NCI-H2029 (cell line): ENCODE measurements around the gene LIPA.
"Not testable (repeated sequence)": the region's sequence is repeated elsewhere in the genome, so short reads cannot be mapped to it uniquely, and the experiment has no call there.

Experiments used
- DNase-seq: peaks from one replicate; lab custom pipeline; 2025; lab: John Stamatoyannopoulos, UW

LIPA gene

DNA sequence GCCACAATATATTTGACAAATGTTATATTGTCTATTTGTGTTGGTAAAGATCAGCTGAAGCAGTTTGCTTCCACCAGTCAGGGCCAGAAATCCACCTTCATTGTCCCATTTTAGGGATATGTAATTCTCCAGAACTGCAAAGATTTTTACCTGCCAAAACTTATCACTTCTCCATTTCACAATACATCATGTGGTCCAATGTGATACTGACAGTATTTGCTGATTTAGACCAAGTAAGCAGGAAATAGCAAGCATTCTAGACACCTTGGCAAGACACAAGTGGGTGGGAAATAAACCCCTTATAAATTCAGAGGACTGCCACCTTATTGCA lies 18.5 kb upstream of the LIPA start:
- DNase-seq, result no peak

DNA sequence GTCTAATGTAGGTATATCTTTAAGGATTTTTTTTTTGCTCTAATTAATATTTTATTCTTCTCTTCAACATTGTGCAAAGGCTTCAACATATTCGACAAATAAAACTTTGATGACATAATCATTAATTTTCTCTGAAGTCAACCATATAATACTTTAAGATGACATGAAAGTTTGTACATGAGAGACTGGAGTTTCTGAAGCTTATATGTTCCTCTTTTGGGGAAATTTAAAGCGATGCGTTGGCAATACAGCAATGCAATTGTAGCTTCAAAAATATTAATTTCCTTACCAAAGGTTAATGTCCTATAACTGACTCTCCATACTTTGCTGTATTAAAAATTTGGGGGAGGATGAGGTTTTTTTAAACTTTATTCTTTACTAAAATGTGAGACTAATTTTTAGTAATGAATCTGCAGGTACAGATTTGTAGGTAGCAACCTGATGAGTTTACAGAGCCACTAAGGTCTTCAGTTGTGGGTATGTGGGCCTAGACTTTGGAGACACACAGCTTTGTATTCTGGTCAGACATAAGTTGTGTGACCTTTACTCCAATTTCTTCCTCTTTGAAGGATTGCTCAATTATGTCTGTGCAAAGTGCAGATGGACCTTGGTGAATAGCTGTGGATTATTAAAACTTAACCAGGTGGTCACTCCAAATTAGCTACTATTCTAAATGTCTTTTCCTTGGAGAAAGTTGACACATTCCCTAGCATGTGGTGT lies 18.0 kb upstream of the LIPA start:
- no peak for DNase-seq

DNA sequence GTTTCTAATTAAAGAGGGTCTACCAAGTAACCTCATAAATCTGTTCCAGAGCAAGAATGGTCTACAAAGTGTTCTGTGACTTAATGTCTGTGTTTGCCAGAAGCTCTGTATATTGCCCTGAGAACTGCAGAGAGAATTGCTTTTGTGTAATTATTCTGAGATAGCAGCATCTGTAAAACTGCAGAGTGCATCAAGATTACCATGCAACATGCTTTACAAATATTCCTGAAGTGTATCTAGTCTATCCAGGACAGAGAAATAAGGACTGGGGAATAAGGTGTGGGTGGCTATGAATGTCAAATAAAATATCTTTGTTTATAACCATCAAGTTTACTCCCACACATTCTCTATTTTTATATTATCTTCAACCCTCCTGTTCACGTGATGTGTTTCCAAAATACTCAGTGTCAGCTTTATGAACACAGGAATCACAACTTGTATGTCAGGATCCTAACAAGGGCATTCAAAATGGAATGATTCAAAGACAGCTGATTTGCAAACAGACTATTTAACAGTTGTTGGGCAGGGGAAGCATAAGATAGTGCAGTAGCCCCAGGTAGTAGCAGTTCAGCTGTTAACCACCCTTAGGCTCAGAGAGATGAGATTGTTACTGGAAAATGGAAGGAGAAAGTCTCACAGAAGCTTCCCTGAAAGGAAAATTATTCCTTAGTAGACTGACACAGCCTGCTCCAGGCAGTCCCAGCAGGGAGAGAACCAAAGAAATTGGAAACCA lies 15.3 kb upstream of the LIPA start:
- DNase-seq, result no peak

DNA sequence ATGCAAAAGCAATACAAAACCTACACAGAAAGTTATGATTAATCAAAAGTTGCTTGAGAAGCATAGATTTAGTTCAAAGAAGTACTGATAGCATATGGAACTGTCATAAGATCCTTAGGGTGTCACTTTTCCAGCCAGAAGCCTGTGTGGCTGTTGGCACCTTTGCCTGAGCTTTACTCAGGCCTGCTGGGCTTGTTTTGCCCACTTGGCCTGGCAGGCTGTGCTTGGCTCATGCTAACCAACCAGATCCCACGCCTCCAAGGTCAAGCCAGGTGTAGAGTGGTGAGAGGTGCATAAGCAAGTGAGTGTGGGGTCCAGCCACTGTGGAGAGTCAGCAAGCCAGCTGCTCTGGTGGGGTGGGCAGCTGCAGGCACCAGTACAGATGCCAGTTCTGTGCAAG lies 12.0 kb upstream of the LIPA start:
- DNase-seq, result no peak

DNA sequence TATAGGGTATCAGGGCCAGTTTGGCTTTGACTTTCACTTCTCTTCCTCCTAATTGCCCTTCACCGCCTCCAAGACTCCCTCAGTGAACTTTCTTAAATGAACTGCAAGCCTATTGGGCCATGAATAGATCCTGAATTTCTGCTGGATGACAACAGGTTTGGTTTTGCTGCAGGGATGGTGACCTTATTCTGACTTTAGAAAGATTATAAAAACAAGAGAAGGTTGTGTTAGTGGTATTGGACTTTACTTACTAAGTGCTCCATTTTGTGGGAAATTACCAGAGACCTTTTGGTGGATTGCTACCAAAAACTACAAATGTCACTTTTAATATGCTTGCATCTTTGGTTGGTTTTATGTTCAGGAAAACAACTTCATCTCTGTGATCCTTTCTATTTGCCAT lies 11.5 kb upstream of the LIPA start:
- DNase-seq, result no peak

DNA sequence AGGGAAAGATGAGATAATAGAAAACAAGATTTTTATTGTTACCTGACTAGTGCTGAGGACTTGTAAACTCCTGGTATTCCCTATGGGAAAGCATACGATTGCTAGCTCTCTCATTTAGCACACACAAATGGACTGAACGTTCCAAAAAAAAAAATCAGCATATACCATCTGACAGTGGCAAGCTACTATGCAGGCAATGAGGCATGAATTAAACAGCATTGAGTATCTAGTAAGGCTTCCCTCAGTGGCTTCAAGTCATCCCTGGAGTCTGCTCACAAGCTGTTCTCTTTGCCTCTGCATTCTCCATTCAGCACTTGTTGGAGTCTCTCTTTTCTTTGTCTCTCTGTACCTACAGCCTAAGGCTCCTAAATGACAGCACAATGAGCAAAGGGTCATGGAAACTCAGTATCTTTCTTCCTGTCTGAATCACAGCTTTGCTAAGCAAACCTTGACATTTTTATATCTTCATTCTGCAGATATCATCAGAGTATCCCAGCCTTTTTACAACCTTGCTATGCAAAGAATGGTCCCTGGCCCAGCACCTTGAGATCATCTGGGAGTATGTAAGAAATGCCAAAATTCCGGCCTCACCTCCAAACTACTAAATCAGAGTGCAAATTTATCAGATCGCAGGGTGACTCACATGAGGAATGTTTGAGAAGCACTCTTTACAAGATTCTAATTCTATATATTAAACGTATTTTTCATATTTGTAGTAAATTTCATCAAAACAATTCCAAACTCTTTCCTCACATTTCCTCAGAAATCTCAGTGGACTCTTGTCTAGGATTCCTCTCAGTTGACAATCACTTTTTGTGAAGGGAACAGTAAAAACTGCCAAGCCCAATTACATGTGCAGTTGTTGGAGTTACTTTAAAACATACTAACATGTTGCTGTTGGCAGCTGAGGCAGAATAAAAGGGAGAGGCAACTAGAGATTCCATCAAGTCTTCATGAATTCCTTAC lies 10.8 kb upstream of the LIPA start:
- DNase-seq, result no peak

DNA sequence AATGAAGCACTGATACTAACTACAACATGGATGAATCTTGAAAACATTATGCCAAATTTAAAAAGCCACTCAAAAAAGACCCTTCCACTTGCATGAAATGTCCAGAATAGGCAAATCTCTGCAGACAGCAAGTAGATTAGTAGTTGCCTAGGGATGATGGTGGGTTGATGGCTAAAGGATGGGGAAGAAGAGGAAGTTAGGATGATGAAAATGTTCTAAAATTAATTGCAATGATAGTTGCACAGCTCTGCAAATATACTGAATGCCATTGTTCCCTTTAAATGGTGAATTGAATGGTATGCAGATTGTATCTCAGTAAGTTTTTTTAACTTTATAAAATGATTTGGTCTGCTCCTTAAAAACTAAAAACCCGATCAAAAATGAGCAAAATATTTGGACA lies 7.3 kb upstream of the LIPA start:
- DNase-seq, result no peak

DNA sequence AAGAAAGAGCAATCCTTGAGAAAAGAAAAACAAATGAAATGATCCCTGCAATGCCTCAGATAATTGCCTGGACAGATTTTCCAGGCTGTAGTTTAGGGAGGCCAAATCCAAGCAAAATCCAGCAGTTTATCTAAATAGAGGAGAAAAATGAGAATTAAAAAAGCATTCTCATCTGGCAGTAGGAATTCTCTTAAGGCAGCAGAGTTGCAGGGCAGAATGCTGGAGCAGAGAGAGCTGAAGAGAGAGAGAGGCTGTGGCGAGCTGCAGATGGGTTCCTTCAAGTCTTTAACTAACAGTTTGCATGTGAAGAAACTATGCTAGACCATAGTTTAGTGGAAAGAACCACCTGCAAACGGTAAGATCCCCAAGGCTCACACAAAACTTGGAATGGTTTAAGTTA lies 6.0 kb upstream of the LIPA start:
- DNase-seq, result no peak

DNA sequence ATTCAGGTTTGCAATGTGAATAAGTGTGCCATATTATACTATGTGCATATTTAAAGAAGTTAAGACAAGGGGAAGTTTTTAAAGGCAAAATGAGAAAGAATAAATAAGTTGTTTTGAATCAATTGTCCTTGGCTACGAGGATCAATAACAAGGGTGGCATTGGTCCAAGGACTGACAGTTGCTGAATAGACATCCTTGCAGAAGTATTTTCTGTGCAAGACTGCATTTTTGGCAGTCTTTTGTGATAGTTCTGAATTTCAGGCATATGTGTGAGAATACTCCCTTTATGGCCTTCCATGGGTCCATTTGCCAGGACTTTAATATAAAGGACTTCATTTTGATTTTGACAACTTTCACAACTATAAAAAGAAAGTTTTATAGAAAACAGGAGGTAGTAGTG lies 5.4 kb upstream of the LIPA start:
- no peak for DNase-seq

DNA sequence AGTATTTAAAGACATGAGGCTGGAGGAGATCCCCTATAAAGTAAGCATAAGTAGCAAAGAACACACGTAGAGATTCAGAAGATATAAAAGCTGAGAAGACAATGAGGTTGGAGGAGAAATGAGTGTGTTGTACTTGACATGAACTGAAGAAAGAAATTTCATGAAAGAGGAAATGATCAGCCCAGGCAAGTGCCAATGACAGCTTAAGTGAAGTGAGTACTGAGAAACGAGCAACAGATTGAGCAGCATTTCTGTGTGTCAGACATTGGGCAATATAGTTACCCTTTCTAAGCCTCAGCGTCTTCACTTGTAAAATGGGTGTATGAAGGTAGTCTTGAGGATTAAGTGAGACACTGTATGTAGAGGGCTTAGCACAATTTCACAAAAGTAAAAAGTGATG lies 4.8 kb upstream of the LIPA start:
- DNase-seq, result no peak

DNA sequence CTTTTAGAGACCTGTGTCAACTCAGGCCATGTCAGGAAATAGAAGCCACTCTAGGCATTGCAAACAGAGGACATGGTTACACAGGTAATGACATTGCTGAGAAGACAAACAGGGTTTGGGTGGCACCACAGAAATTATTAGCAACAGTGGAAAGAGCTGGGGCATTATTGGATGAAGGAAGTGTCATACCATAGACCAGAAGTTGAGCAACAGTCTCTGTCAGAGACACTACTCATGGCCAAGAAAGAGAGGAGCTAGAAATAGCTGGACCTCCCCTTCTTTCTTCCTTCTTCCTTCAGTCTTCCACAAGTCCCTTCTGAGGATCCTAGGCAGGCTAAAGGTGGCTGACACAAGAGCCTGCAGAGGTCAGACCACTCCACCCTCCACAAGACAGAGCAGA lies 4.2 kb upstream of the LIPA start:
- DNase-seq, result no peak

DNA sequence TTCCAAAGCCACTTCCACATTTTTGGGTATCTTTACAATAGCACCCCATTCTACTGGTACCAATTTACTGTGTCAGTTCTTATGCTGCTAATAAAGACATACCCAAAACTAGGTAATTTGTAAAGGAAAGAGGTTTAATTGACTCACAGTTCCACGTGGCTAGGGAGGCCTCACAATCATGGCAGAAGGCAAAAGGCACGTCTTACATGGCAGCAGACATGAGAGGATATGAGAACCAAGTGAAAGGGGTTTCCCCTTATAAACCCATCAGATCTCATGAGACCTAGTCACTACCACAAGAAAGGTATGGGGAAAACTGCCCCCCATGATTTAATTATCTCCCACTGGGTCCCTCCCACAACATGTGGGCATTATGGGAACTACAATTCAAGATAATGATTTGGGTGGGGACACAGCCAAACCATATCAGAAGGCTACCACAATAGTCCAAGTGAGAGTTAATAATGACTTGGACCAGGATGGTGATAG lies 3.6 kb upstream of the LIPA start:
- not testable (repeated sequence) for DNase-seq

DNA sequence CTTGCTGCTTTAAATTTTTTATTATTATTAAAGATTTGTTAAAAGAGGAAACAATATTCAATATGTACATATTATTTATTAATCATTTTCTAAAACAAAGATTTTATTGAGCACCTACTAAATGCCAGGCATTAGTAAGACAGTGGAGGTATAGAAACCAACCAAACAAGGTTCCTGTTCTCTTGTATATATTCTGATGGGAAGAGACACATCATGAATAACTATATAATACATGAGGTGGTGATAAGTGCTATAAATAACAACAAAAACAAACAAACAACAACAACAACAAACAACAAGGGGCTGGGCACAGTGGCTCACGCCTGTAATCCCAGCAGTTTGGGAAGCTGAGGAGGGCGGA lies 630 bp upstream of the LIPA start:
- DNase-seq, result no peak

DNA sequence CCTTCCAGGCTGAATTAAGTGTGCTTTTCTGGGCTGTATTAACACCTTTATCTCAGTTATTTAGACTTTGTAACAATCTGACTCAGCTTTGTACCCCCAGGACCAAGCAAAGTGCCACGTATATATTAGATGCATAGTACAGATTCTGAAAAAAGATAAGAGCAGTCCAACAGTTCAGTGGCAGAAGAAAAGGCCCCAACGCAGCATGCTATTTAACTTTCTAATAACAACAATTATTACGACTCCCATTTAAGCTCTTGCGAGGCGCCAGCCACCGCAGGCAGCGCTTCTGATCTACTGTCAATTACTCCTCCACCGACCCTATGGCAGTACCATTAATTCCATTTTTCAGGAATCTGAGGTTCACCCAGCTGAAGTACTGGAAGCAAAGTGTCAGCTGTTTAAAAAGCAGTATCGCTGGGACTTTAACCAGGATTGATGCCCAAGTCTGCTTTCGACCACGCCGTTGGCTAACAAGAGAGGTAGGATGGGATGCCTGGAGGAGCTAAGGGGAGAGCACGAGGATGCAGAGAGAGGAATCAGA lies 638 bp downstream of the LIPA start:
- no peak for DNase-seq

DNA sequence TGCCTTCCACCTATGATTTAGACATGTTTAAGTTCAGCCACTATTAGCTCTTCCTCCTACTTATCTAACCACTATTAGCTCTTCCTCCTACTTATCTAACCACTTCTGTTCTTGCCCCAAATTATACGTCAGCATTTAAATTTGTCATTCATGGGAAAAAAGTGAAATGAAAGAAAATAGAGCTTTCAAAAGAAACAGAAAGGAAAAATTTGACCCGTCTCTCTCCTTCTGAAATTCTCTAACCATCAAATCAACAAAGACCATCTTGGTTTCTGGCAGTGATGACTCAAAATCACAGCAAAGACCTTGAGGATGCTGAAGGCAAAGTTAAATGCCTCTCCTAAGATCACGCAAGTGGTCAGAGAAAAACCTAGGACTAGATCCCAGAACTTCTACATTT lies 2.6 kb downstream of the LIPA start:
- no peak for DNase-seq

DNA sequence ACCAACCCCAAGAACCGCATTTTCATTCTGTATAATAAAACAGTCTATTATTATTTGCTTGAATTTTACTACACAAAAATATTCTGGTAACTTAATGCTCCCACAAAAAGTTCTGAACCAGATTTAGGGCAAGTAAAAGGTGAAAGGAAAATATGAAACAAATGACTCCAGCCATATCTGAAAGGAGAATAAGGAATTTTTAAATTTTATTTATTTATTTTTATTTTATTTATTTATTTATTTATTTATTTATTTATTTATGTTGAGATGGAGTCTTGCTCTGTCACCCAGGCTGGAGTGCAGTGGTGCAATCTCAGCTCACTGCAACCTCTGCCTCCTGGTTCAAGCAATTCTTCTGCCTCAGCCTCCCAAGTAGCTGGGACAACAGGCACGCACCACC lies 4.0 kb downstream of the LIPA start:
- not testable (repeated sequence) for DNase-seq

DNA sequence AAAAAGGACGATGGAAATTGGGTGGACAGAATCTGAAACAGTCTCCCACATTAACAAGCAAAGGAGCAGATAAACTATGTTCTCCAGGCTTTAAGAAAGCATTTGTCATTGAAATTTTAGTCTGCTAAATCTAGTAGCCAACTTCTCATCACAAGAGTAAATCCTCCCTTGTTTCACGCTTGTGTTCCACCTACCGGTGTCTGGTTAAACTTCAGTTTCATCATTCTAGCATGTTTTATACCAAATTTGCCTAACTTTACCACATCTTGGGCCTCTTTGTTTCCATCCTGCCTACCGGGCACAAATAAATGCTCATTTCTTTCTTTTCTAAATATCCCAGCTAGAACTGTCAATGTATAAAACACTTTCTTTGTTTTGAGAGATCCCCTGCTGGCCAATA lies 5.8 kb downstream of the LIPA start:
- no peak for DNase-seq

DNA sequence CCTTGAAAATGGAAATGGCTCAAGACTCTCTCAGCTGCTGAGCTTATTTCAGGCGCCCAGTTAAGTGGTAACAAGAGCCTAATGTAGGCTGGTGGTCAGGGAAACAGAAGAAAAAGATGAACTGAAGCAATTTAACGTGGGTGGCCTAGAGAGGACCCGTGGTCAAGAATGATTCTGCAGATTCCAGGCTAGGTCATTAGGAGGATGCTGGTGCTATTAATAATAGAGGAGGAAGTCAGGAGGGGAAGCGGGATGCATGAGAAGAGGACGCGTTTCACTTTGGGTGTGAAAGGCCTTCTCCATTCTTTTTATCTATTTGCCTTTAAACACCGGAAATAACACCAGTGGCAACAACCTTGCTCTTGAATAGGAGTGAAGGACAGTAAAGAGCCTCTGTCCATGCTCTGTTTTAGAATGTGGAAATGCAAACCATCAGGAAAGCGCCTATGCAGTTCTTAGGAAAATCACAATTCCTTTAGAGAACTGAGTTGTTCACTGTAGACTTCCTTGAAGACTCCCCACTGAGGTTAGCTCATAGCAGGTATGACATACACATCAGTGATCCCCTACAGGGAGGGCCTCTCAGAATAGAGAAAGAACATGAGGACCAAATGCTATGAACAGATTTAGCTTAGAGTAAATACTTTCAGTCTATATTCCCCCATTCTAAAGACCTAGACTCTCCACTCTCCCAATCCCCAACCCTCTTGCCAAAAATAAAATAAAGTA lies 8.6 kb downstream of the LIPA start:
- no peak for DNase-seq

DNA sequence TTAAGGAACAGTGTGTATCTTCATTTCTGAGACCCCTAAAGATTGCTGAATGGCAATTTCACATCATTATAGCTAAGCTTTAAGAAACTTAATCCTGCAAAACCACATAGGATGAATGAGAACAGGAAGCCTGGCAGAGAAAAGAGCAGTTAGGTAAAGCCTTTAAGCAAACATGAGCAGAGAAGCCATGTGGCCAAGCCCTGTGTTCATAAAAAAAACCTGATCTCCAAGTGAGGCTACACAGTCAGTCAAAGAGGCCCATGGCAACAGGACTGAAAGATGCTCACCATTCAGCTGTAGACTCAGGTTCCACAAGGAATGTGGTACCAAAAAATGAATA lies 9.3 kb downstream of the LIPA start:
- DNase-seq, result no peak

DNA sequence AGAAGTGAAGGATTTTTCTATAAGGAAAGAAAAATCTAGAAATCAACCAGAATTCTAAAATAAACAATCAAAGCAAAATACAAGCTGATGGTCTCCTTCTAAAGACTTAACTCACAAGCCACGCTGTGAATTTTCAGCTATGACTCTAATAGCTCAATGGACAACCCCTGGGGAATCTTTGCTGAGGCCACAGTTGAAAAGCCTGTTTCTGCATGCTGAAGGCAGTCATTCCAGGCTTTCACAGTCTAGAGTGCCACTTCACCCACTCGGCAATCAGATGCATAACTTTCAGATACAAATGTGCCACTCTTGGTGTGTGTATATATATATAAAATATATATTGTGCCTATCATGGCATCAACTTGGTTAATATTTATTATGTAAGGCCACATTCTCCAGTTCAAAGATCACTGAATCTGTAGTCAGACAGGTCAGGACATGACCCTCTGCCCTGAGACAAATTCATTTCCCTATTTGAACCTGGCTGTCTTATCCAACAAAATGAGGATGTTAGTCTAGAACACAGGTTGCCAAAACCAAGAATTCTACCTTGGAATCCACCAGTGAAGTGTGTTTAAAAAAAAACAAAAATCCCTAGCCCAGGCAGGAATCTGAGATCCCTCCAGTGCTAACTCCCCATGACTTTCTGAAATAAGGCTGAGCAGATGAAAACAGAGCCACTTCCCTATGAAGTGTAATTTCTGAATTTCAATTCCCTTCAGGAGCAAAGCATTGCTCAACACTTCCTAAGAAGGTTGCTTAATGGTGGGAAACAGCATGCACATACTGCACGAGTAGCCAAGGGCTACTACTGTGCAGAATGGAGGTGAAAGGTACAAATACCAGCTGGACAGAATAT lies 9.9 kb downstream of the LIPA start:
- DNase-seq, result no peak

DNA sequence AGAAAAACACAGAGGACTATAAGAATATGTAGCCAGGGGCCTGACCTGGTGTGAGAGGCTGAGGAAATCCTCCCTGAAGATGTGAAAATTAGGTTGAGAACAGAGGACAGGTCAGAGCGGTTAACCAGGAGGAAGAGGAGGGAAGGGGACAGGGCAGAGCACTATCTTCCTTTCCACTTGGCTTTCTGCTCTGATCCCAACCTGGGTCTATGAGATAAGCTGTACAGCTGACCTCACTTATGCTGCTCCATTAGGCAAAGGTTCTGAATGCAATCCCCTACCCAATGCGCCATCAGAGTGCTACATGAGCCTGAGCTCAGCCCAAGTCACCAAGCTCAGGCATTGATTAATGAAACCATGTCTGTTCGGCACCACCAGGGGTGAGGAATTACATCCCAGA lies 10.5 kb downstream of the LIPA start:
- no peak for DNase-seq
